ENCODE data around the gene APBB2. TPM values are rescaled to one million over a fixed set of nuclear protein-coding genes. Genes with fewer than 3 reads are reported as not detected.

APBB2 gene
- total and polyA plus RNA-seq, 10 of the 15 experiments (the other 5 are each of a cell fraction or from before 2014, with no cell fraction given) = 2.7 to 24.6 (median 19.0) TPM

DNA sequence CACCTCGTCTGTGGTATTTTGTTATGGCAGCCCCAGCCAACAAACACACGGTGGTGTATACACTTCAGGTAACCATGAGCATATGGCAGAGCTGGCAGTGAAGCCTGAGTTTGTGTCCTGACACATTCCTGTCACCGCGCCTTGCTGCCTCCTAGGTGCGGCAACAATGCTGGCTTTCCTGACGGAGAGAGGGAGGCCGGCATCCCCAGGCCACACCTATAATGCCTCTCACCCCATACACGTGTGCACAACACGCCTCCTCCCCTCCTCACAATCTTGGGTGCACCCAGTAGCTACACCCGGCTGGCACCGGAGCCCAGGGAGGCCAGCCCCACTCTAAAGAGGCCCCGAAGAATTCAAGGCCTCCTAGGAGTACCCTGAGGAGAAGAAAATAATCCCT, 306.0 kb downstream of the APBB2 start (continued):
- TF ChIP-seq SREBF1 (IDR thresholded peaks at IDR 0.05; ENCODE audit: low read length) (no peak), CHD2 (IDR thresholded peaks at IDR 0.05; ENCODE audit: borderline replicate concordance, low read depth, low read length) (no peak), STAT3 (IDR thresholded peaks at IDR 0.05; ENCODE audit: low read depth, low read length) (no peak)

DNA sequence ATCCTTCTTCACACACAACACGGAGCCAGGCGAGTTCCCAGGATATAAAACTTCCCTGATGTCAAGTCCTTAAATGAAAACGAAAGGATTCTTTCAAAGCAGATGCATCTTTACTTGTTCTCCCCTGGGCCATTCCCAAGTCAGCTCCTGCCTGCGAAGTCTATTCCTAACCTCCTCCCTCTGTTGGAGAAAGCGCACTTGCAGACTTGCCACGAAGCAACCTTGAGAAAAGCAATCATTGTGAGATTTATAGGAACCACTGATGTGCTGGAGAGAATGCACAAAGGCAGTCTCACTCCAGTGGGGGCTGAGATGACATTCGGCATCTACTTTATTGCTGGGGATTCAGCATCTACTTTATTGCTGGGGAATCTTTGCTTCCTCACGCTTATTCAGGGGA, 308.9 kb downstream of the APBB2 start:
- H2AFZ ChIP-seq (ENCODE audit: control insufficient read depth, low read depth, low read length) = no peak overlapping the region
- no peak overlapping the region for H3K4me3 ChIP-seq
- H3K79me2 ChIP-seq (ENCODE audit: control insufficient read depth, insufficient read depth, low read length) = no peaks in the 10 kb centered on the region
- FAIRE-seq = no peak
- ChIA-PET CTCF (interaction anchor here (0.5 to 12.8 kb wide), 5 partner anchors 8 to 67 kb away, joined by 3 to 190 read pairs (median 38); no protein-coding TSS in a partner anchor), POLR2A (interaction anchor here (0.8 kb wide), 1 partner anchor 10 kb away, joined by 3 read pairs; no protein-coding TSS in a partner anchor), SMC1A (ENCODE audit: uncharacterized antibody, unreplicated experiment) (no interaction called here), RAD21 (ENCODE audit: unreplicated experiment) (interaction anchor here (0.6 to 1.5 kb wide), 2 partner anchors 19 to 171 kb away, joined by 3 to 4 read pairs; no protein-coding TSS in a partner anchor)
- WGBS (ENCODE audit: insufficient coverage, insufficient replicate concordance, low lambda C conversion rate, missing lambda C conversion rate) = 71% methylated on average over 8 of the region's 8 CpGs
- H3K27me3 ChIP-seq (replicated peaks in 1 of 2; ENCODE audit: control insufficient read depth in 2 of 2, insufficient read depth in 2 of 2, low read length in 1 of 2) = no peaks in the 10 kb centered on the region
- H3K36me3 ChIP-seq (ENCODE audit: control insufficient read depth in 2 of 2, insufficient read depth in 2 of 2, low read length in 1 of 2) = no peaks in the 10 kb centered on the region; a peak in 1 of 4 replicates
- H3K9ac ChIP-seq (ENCODE audit: control insufficient read depth, insufficient read depth, low read length) = no peak overlapping the region
- H3K9me3 ChIP-seq (replicated peaks; ENCODE audit: control insufficient read depth, insufficient read depth, low read length) = no peaks in the 10 kb centered on the region
- no TSS peak for BruUV-seq (replicated peaks)
- no peak for DNase-seq (ENCODE audit: low read depth, low spot score)
- peaks cover 4% of the 10 kb centered on the region; the same call in 1 of the 2 replicates for H3K4me1 ChIP-seq (ENCODE audit: control insufficient read depth, insufficient read depth, low read length)
- ATAC-seq = no peak
- in situ Hi-C loops (cut with MboI) = loop anchor here (25.0 kb wide), 1 partner anchor 757 kb away; no protein-coding TSS in a partner anchor
- intact Hi-C loops (cut with micrococcal nuclease; ENCODE audit: unreplicated experiment) = no loop called here
- no peaks in the 10 kb centered on the region for H4K20me1 ChIP-seq (ENCODE audit: control insufficient read depth, insufficient read depth)
- no peak overlapping the region for H3K27ac ChIP-seq (ENCODE audit: control insufficient read depth, insufficient read depth)
- no peak overlapping the region for H3K4me2 ChIP-seq (ENCODE audit: control insufficient read depth, insufficient read depth)
- TF ChIP-seq, protein P1, sequence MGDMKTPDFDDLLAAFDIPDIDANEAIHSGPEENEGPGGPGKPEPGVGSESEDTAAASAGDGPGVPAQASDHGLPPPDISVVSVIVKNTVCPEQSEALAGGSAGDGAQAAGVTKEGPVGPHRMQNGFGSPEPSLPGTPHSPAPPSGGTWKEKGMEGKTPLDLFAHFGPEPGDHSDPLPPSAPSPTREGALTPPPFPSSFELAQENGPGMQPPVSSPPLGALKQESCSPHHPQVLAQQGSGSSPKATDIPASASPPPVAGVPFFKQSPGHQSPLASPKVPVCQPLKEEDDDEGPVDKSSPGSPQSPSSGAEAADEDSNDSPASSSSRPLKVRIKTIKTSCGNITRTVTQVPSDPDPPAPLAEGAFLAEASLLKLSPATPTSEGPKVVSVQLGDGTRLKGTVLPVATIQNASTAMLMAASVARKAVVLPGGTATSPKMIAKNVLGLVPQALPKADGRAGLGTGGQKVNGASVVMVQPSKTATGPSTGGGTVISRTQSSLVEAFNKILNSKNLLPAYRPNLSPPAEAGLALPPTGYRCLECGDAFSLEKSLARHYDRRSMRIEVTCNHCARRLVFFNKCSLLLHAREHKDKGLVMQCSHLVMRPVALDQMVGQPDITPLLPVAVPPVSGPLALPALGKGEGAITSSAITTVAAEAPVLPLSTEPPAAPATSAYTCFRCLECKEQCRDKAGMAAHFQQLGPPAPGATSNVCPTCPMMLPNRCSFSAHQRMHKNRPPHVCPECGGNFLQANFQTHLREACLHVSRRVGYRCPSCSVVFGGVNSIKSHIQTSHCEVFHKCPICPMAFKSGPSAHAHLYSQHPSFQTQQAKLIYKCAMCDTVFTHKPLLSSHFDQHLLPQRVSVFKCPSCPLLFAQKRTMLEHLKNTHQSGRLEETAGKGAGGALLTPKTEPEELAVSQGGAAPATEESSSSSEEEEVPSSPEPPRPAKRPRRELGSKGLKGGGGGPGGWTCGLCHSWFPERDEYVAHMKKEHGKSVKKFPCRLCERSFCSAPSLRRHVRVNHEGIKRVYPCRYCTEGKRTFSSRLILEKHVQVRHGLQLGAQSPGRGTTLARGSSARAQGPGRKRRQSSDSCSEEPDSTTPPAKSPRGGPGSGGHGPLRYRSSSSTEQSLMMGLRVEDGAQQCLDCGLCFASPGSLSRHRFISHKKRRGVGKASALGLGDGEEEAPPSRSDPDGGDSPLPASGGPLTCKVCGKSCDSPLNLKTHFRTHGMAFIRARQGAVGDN (IDR thresholded peaks at IDR 0.05) = no peak
- TF ChIP-seq MYB (IDR thresholded peaks at IDR 0.05; ENCODE audit: borderline replicate concordance, low read depth, low read length) (no peak), RELA (IDR thresholded peaks at IDR 0.05; ENCODE audit: borderline replicate concordance, partially characterized antibody) (no peak), NFIC (IDR thresholded peaks at IDR 0.05; ENCODE audit: low read depth, low read length) (no peak), SUZ12 (IDR thresholded peaks at IDR 0.05; ENCODE audit: unreplicated experiment) (no peak), RAD51 (IDR thresholded peaks at IDR 0.05) (no peak), SIN3A (IDR thresholded peaks at IDR 0.05; ENCODE audit: low read depth, low read length) (no peak), MTA2 (IDR thresholded peaks at IDR 0.05; ENCODE audit: low read depth) (no peak), SUPT20H (IDR thresholded peaks at IDR 0.05; ENCODE audit: borderline replicate concordance, control insufficient read depth, low read depth, low read length) (no peak), NFYA (IDR thresholded peaks at IDR 0.05; ENCODE audit: borderline replicate concordance, low read depth, low read length) (no peak)
- TF ChIP-seq, protein P2, sequence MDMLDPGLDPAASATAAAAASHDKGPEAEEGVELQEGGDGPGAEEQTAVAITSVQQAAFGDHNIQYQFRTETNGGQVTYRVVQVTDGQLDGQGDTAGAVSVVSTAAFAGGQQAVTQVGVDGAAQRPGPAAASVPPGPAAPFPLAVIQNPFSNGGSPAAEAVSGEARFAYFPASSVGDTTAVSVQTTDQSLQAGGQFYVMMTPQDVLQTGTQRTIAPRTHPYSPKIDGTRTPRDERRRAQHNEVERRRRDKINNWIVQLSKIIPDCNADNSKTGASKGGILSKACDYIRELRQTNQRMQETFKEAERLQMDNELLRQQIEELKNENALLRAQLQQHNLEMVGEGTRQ (IDR thresholded peaks at IDR 0.05; ENCODE audit: borderline replicate concordance, low read depth, low read length) = no peak
- TF ChIP-seq, protein P3, sequence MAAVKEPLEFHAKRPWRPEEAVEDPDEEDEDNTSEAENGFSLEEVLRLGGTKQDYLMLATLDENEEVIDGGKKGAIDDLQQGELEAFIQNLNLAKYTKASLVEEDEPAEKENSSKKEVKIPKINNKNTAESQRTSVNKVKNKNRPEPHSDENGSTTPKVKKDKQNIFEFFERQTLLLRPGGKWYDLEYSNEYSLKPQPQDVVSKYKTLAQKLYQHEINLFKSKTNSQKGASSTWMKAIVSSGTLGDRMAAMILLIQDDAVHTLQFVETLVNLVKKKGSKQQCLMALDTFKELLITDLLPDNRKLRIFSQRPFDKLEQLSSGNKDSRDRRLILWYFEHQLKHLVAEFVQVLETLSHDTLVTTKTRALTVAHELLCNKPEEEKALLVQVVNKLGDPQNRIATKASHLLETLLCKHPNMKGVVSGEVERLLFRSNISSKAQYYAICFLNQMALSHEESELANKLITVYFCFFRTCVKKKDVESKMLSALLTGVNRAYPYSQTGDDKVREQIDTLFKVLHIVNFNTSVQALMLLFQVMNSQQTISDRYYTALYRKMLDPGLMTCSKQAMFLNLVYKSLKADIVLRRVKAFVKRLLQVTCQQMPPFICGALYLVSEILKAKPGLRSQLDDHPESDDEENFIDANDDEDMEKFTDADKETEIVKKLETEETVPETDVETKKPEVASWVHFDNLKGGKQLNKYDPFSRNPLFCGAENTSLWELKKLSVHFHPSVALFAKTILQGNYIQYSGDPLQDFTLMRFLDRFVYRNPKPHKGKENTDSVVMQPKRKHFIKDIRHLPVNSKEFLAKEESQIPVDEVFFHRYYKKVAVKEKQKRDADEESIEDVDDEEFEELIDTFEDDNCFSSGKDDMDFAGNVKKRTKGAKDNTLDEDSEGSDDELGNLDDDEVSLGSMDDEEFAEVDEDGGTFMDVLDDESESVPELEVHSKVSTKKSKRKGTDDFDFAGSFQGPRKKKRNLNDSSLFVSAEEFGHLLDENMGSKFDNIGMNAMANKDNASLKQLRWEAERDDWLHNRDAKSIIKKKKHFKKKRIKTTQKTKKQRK (IDR thresholded peaks at IDR 0.05; ENCODE audit: low read depth, low read length) = no peak
